Measurements from ENCODE around the gene STBD1.

Gene STBD1

DNA sequence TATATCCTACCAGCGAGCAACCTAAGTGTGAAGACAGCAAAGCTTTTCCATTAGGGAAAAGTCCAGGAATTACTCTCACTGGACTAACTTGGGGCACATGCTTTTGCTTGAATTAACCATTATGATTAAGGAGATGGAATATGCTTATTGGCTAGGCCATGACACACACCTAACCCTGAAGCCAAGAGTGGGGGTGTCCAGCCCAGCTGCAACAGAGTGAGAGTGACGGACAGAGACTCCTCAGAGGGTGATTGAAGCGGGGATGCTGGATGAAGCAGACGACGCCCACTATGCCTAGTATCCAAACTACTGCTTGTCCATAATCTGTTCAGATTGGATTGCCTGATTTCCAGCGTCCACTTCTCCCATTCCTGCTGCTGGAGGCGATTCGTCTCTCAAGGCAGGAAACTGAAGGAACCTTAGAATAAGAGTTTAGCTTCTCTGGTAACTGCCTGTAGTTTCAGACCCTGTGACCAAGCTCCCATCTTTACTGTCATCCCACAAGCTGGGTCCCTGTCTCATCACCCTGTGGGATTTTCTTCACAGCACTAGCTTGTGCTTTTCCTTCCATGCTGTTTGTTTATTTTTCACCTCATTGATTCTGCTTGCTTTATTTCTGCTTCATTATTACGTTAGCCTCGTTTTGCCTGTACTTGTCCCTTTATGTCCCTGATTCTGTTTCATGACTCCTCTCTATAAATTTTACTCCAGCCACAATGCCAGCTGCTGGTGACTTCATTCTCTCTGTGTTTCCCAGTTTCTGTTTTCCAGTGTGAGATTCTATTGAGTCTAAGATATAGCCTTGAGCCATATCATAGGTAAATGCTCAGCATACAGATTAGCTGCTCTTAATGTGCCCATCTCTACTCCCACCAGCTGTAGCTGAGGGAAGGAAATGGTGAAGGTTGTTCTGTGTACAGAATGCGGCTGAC lies 36.0 kb upstream of the STBD1 start:
- no peak for ATAC-seq
- TF ChIP-seq CREB5 (CRISPR knock-in tag; IDR thresholded peaks at IDR 0.05; ENCODE audit: low read depth) (no peak), ZNF565 (CRISPR knock-in tag; conservative IDR thresholded peaks at IDR 0.05; ENCODE audit: low read depth) (no peak), ZFP3 (CRISPR knock-in tag; IDR thresholded peaks at IDR 0.05) (no peak), RARB (CRISPR knock-in tag; IDR thresholded peaks at IDR 0.05) (no peak), ZNF70 (CRISPR knock-in tag; IDR thresholded peaks at IDR 0.05) (no peak), ZFP30 (CRISPR knock-in tag; IDR thresholded peaks at IDR 0.05) (no peak), ARNTL (CRISPR knock-in tag; IDR thresholded peaks at IDR 0.05; ENCODE audit: borderline replicate concordance, low read depth) (no peak), ESRRG (CRISPR knock-in tag; IDR thresholded peaks at IDR 0.05) (no peak)

DNA sequence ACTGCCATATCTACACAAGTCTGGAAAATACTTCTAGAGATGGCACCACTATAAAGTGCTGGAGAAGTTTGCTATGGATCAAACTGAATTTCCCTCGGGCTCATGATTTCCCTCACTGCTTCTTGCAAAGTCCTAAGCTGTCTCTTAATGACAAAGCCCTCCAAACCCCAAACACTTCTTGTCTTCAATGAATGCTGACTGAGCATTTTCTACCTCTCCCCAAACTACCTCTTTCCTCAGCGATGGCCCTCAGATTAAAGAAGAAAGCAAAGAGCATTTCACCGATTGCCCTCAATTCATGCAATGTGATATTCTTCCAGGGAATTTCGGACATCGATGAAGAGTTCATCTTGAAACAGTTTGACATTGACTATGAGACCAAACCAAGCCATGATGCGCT lies 35.3 kb upstream of the STBD1 start:
- TF ChIP-seq, protein P1, sequence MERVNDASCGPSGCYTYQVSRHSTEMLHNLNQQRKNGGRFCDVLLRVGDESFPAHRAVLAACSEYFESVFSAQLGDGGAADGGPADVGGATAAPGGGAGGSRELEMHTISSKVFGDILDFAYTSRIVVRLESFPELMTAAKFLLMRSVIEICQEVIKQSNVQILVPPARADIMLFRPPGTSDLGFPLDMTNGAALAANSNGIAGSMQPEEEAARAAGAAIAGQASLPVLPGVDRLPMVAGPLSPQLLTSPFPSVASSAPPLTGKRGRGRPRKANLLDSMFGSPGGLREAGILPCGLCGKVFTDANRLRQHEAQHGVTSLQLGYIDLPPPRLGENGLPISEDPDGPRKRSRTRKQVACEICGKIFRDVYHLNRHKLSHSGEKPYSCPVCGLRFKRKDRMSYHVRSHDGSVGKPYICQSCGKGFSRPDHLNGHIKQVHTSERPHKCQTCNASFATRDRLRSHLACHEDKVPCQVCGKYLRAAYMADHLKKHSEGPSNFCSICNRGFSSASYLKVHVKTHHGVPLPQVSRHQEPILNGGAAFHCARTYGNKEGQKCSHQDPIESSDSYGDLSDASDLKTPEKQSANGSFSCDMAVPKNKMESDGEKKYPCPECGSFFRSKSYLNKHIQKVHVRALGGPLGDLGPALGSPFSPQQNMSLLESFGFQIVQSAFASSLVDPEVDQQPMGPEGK (CRISPR knock-in tag; IDR thresholded peaks at IDR 0.05; ENCODE audit: borderline replicate concordance): no peak
- TF ChIP-seq TOX (CRISPR knock-in tag; IDR thresholded peaks at IDR 0.05; ENCODE audit: borderline replicate concordance) (no peak), TSHZ2 (CRISPR knock-in tag; IDR thresholded peaks at IDR 0.05) (no peak), ZFP30 (CRISPR knock-in tag; IDR thresholded peaks at IDR 0.05) (no peak), GLIS3 (CRISPR knock-in tag; IDR thresholded peaks at IDR 0.05) (no peak), CREB5 (CRISPR knock-in tag; IDR thresholded peaks at IDR 0.05; ENCODE audit: low read depth) (no peak), SNAI2 (CRISPR knock-in tag; IDR thresholded peaks at IDR 0.05) (no peak), ZC3H10 (CRISPR knock-in tag; IDR thresholded peaks at IDR 0.05) (no peak), TCF4 (CRISPR knock-in tag; IDR thresholded peaks at IDR 0.05; ENCODE audit: borderline replicate concordance) (no peak), RARB (CRISPR knock-in tag; IDR thresholded peaks at IDR 0.05) (no peak), CSRNP3 (CRISPR knock-in tag; IDR thresholded peaks at IDR 0.05) (no peak), ARNTL (CRISPR knock-in tag; IDR thresholded peaks at IDR 0.05; ENCODE audit: borderline replicate concordance, low read depth) (no peak)
- ATAC-seq: no peak

- no peak for ATAC-seq
- TF ChIP-seq RARB (CRISPR knock-in tag; IDR thresholded peaks at IDR 0.05) (no peak), TOX (CRISPR knock-in tag; IDR thresholded peaks at IDR 0.05; ENCODE audit: borderline replicate concordance) (no peak), ZC3H10 (CRISPR knock-in tag; IDR thresholded peaks at IDR 0.05) (no peak)
These were observed 34.5 kb upstream of the STBD1 start for GRCh38 chr4:76272073-76272472.

GRCh38 chr4:76272582-76272981 lies 34.0 kb upstream of the STBD1 start:
- no peak for ATAC-seq
- TF ChIP-seq ESRRG (CRISPR knock-in tag; IDR thresholded peaks at IDR 0.05) (no peak), SNAI2 (CRISPR knock-in tag; IDR thresholded peaks at IDR 0.05) (no peak), GLIS3 (CRISPR knock-in tag; IDR thresholded peaks at IDR 0.05) (no peak), RARB (CRISPR knock-in tag; IDR thresholded peaks at IDR 0.05) (no peak), CREB5 (CRISPR knock-in tag; IDR thresholded peaks at IDR 0.05; ENCODE audit: low read depth) (no peak), ZFP30 (CRISPR knock-in tag; IDR thresholded peaks at IDR 0.05) (no peak), CSDC2 (CRISPR knock-in tag; IDR thresholded peaks at IDR 0.05) (no peak), CSRNP3 (CRISPR knock-in tag; IDR thresholded peaks at IDR 0.05) (no peak), OSR1 (CRISPR knock-in tag; IDR thresholded peaks at IDR 0.05) (no peak)
- TF ChIP-seq, protein P1 (CRISPR knock-in tag; IDR thresholded peaks at IDR 0.05; ENCODE audit: borderline replicate concordance): no peak

Data from SK-N-SH treated with all-trans-retinoic acid at 6 μM for 48 hours (cell line).